ENCODE data around the gene CACNA2D1. TPM values are rescaled to one million over a fixed set of nuclear protein-coding genes. Genes with fewer than 3 reads are reported as not detected.

The CACNA2D1 gene
- total RNA-seq, 4 donors from 2014 or later: 29.8 to 47.6 (median 36.6) TPM

DNA sequence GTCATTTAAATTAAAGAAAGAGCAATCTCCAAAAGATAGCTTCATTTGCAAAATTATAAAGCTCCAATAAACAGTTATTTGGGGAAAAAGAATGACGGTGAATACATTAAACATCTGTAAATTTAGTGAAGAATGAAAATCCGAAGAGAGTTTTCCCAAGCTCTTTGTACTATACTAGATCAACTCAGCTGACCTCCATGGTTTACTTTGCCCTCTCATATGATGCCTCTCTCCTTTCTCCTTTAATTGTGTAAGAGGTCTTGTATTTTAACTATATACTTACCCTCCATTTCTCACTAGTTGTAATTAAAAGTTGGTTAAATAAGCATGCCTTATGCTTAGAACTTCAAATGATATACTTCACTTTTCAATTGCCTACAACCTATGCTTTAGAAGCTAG, 125.8 kb downstream of the CACNA2D1 start:
- Histone ChIP-seq H3K4me3 (no peak overlapping the region), H3K36me3 (no peaks in the 10 kb centered on the region), H3K27ac (no peak overlapping the region), H3K27me3 (no peaks in the 10 kb centered on the region), H3K4me1 (peaks cover 0 to 27% (median 5%) of the 10 kb centered on the region in 3 donors), H3K9me3 (no peaks in the 10 kb centered on the region)
- ATAC-seq: no peak
- 74 to 94% methylated on average over 2 of the region's 2 CpGs for WGBS, 2 donors (ENCODE audit: low coverage in 1 of 2)
- TF ChIP-seq, protein P1, sequence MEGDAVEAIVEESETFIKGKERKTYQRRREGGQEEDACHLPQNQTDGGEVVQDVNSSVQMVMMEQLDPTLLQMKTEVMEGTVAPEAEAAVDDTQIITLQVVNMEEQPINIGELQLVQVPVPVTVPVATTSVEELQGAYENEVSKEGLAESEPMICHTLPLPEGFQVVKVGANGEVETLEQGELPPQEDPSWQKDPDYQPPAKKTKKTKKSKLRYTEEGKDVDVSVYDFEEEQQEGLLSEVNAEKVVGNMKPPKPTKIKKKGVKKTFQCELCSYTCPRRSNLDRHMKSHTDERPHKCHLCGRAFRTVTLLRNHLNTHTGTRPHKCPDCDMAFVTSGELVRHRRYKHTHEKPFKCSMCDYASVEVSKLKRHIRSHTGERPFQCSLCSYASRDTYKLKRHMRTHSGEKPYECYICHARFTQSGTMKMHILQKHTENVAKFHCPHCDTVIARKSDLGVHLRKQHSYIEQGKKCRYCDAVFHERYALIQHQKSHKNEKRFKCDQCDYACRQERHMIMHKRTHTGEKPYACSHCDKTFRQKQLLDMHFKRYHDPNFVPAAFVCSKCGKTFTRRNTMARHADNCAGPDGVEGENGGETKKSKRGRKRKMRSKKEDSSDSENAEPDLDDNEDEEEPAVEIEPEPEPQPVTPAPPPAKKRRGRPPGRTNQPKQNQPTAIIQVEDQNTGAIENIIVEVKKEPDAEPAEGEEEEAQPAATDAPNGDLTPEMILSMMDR (IDR thresholded peaks at IDR 0.05): no peak
- TF ChIP-seq POLR2AphosphoS5 (IDR thresholded peaks at IDR 0.05) (no peak), POLR2A (IDR thresholded peaks at IDR 0.05) (no peak), EP300 (IDR thresholded peaks at IDR 0.05) (no peak)

DNA sequence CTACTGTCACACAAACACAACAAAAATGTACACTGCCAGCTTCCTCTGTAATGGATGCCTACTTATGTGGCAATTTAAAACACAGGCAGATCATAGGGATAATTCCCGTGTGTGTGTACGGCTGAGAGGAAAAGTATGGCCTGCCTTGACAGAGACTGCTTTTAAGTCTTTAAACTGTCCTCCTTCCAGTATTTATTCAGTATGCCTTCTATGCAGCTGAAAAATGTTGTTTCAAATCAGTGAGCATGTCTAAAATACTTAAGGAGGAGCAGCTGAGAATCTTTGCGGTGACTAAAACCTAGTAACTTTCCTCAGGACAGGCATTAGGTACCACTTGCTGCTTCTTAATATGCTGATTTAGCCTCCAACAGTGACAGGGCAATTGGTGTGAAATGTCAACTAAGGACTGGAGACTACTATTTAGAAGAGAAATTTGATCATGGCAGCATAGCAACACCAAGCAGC, 126.3 kb downstream of the CACNA2D1 start:
- Histone ChIP-seq H3K27me3 (no peaks in the 10 kb centered on the region), H3K4me1 (peaks cover 0 to 27% (median 5%) of the 10 kb centered on the region in 3 donors), H3K36me3 (no peaks in the 10 kb centered on the region), H3K4me3 (no peak overlapping the region), H3K27ac (no peak overlapping the region), H3K9me3 (no peaks in the 10 kb centered on the region)
- ATAC-seq: no peak
- TF ChIP-seq POLR2AphosphoS5 (IDR thresholded peaks at IDR 0.05) (no peak), EP300 (IDR thresholded peaks at IDR 0.05) (no peak), POLR2A (IDR thresholded peaks at IDR 0.05) (no peak)
- TF ChIP-seq, protein P1 (IDR thresholded peaks at IDR 0.05): no peak
- WGBS, 2 donors (ENCODE audit: low coverage in 1 of 2): 70 to 71% methylated on average over 3 of the region's 3 CpGs

DNA sequence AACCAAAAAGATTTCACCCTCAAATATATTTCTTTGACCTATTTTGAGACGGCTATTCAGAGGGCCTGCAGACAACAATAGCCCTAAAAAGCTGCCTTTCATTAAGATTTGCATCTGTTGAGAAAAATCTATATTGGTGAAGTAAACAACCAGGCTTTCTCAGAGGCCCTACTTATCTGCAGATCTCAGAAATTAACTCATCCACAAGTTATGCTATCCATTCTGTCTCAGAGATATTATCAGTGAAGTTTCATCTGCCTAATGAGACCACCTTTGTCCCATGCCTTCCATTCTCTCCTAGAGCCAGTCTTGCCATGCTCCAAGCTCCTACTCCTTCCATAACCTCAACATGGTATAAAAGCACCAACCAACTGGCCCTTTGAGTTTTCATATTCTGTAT, 130.3 kb downstream of the CACNA2D1 start:
- Histone ChIP-seq H3K27me3 (no peaks in the 10 kb centered on the region), H3K9me3 (peaks cover 0 to 14% (median 0%) of the 10 kb centered on the region in 3 donors), H3K36me3 (no peaks in the 10 kb centered on the region), H3K27ac (no peak overlapping the region), H3K4me1 (peaks cover 0 to 11% (median 0%) of the 10 kb centered on the region in 3 donors), H3K4me3 (no peak overlapping the region)
- TF ChIP-seq EP300 (IDR thresholded peaks at IDR 0.05): no peak
- no peak for TF ChIP-seq POLR2A (IDR thresholded peaks at IDR 0.05)
- TF ChIP-seq, protein P1 (IDR thresholded peaks at IDR 0.05): no peak
- no peak for TF ChIP-seq POLR2AphosphoS5 (IDR thresholded peaks at IDR 0.05)
- WGBS, 2 donors (ENCODE audit: low coverage in 1 of 2): 73 to 92% methylated on average over 1 of the region's 1 CpG
- no peak for ATAC-seq

DNA sequence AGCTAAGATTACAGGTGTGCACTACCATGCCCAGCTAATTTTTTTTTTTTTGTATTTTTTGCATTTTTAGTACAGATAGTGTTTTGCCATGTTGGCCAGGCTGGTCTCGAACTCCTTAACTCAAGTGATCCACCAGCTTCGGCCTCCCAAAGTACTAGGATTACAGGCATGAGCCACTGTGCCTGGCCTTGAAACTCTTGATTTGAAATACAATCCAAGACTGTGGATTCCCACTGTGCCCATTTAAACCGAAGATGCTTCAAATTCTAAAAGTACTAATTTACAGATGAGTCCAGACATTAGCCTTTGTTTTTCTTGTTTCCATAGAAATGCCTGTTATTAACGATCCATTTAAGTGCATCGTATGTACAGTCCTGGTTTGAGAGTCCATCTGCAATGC, 130.9 kb downstream of the CACNA2D1 start:
- ATAC-seq: no peak
- H3K9me3 ChIP-seq: peaks cover 0 to 14% (median 0%) of the 10 kb centered on the region in 3 donors
- TF ChIP-seq EP300 (IDR thresholded peaks at IDR 0.05) (no peak), POLR2AphosphoS5 (IDR thresholded peaks at IDR 0.05) (no peak), POLR2A (IDR thresholded peaks at IDR 0.05) (no peak)
- TF ChIP-seq, protein P1 (IDR thresholded peaks at IDR 0.05): no peak
- H3K4me1 ChIP-seq: peaks cover 0 to 11% (median 0%) of the 10 kb centered on the region in 3 donors
- no peak overlapping the region for H3K4me3 ChIP-seq
- H3K36me3 ChIP-seq: no peaks in the 10 kb centered on the region
- whole genome bisulfite sequencing, 2 donors (ENCODE audit: low coverage in 1 of 2): 85 to 88% methylated on average over 5 of the region's 5 CpGs
- H3K27ac ChIP-seq: no peak overlapping the region
- H3K27me3 ChIP-seq: no peaks in the 10 kb centered on the region

DNA sequence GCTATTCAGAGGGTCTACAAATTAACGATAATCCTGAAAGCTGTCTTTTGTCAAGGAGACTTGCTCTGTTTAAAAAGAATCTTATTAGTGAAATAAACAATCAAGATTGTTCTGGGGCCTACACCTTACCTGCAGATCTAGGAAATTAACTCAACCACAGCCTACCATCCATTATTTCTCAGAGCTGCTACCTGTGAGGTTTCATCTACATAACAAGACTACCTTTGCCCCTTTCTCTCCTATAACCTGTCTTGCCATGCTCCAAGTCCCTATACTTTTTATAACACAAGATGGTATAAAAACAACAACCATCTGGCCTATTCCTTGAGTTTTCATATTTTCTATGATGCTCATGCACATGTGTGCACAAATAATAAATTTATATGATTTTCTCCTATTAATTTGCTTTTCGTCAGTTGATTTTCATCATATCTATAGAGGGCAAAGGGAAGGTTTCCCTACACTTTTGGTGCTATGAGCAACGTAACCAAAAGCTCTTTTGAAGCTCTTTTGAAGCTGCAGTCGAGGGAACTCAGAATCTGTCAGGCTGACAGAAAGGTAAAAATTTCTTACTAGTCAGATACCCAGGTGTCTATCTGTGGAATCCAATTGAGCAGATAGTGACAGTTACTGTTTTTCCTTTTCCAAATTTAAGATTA, 138.1 kb downstream of the CACNA2D1 start:
- no peaks in the 10 kb centered on the region for H3K27me3 ChIP-seq
- H3K4me3 ChIP-seq: no peak overlapping the region
- ATAC-seq: no peak
- peaks cover 0 to 14% (median 0%) of the 10 kb centered on the region in 3 donors for H3K9me3 ChIP-seq
- H3K4me1 ChIP-seq: no peaks in the 10 kb centered on the region
- H3K27ac ChIP-seq: no peak overlapping the region
- no peaks in the 10 kb centered on the region for H3K36me3 ChIP-seq
- TF ChIP-seq, protein P1 (IDR thresholded peaks at IDR 0.05): no peak
- no peak for TF ChIP-seq POLR2AphosphoS5 (IDR thresholded peaks at IDR 0.05)
- no peak for TF ChIP-seq POLR2A (IDR thresholded peaks at IDR 0.05)
- no peak for TF ChIP-seq EP300 (IDR thresholded peaks at IDR 0.05)
- 72 to 95% methylated on average over 4 of the region's 4 CpGs for WGBS, 2 donors (ENCODE audit: low coverage in 1 of 2)
